Activated CD8-positive, alpha-beta memory T cell treated with anti-CD3 and anti-CD28 coated beads for 48 hours (primary cell): ENCODE results near the gene KIF26A.

ENCODE experiments used
- DNase-seq, 3 experiments: peaks; one replicate each; pipeline ENCODE4 v3.0.0-alpha.2; 2020; ENCODE audit warnings: low read depth in 2 of 3, low spot score in 2 of 3

KIF26A gene

DNA sequence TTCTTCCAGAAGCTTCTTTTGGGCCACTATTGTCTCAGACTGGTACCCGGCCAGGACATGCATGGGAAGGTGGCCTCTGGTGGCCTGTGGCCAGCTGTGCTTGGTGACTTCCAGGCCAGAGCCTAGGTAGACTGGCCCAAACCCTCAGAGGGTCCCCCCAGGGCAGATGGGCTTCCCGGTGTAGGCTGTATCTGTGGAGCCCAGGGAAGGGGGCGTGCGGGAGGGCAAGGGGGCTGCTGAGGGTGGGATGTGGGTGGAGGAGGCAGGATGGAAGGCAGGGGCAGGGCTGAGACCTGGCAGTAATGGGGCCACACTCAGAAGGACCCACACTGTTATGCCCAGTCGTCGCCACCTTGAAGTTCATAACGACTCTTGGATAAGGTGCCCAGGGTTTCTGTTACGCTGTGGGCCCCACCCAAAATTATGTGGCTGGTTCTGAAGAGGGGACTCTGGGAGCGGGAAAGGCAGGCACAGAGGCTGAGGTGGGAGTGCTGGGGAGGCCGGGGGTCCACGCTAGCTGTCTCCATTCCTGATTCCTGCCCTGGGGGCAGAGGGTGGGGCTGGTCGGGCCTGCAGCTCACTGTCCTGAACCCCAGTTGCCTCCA is 52.1 kb downstream of the KIF26A start:
- no peak for DNase-seq

GRCh38 chr14:104191409-104191997 is 53.1 kb downstream of the KIF26A start:
- no peak for DNase-seq

DNA sequence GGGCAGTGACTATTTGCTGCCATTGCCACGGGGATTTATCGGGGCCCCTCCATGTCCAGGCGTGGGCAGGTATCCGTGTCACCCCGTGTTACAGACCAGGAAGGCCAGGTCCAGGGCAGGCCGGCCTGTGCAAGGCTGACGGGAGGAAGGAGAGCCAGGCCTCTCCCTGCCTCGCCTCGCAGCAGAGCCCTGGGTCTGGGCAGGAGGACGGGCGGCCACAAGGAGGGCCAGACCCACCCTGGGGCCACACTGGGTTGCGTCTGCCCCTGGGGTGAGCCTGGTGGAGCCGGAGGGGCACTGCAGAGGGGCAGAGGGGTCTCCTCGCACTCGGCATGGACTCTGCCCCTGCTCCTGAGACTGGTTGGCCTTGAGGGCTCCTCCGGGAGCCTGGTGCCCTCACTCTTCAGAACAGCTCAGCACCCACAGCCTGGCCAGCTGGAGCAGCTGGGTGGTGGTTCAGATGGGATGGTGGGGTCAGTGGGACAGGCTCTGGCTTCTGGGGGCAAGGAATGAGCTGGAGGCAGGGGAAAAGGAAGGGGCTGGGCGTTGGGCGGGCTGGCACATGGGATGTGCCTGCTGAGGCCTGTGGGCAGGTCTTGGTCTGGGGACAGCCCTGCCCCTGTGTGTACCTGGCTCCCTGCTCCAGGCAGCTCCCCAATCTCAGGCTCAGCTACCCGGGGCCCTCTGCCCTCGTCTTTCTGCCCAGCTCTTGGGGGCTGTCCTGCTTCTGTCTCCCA is 53.9 kb downstream of the KIF26A start:
- no peak for DNase-seq

DNA sequence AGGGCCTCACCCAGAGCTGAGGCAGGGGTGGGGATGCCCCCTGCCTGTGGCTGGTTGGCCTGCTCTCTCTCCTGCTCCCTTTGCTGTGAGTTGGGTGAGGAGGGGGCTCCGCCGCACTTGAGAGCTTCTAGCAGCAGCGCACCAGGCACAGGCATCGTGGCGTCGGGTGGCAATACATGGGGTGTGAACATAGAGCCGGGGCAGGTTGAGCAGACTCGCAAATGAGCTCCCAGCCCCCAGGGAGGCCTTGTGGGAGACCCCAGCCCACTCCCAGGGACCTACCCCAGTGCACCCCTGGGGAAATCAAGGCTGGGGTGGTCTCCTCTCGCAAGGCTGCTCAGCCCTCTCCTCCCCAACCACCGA is 54.5 kb downstream of the KIF26A start:
- no peak for DNase-seq

DNA sequence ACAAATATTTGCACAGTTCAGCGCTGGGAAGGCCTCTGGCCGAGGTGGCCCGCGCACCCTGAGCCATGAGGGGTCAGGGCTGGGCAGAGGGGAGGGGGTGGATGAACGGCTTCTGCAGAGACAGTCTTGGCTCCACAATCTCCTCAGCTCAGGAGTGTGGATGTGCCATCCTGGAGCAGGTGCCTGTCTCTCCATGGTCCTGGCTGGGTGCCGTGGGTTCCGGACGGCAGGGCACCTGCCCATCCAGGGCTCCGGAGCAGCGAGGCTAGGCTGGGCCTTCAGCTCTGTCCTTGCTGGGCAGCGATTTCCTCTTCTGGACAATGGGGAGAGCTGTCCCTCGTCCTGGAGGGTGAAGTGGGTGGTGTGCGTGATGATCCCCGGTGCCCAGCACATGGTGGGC is 55.6 kb downstream of the KIF26A start:
- no peak for DNase-seq

- no peak for DNase-seq
Observed at GRCh38 chr14:104194716-104195115, 56.3 kb downstream of the KIF26A start.

- DNase-seq = no peak
Observed at GRCh38 chr14:104195361-104195760, 57.0 kb downstream of the KIF26A start.

DNA sequence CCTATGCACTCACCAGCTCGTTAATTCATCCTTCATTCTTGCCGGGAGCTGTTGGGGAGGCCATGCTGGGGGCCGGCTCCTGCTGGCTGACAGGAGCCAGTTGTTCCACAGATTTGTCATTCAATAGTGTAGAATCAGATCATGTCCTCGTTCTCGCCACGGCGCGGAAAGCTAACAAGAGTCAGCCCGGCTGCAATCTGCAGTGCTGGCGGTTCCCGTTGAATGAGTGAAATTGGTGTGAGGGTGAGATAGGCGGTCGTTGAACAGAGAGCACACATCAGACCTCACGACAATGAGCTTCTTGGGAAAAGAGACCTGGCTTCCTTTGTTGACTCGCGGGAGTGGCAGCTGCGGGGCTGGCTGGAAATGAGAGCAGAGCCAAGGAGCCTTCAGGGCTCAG is 57.5 kb downstream of the KIF26A start:
- no peak for DNase-seq

DNA sequence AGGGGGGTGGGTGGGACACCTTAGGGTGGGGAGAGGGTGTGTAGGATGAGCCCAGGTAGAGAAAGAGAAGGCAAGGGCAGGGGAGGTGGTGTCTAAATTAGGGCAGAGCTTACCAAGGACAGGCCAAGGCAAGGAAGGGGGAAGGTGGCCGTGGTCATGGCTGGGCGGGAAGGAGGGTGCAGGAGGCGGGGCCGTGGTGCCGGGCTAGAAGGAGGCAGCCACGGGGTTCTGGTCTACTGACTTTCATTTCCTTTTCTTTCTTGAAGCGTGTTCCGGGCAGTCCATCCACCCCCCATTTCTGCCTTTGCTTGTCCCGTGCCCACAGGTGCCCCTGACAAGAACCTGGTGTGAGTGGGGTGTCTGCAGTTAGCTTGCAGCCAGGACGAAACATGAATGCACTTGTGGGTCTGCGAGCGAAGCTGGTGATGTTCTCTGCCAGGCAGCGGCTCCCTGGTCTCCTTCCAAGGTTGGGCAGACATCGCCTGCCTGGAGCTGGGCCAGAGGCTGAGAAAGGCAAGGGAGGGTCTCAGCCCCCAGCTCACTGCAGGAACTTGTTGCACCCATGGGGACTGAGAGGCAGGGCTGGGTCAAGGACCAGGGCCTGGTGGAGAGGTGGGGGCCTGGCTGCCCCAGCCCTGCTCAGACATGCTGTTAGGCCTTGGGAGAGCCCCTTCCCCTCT is 58.2 kb downstream of the KIF26A start:
- no peak for DNase-seq

DNA sequence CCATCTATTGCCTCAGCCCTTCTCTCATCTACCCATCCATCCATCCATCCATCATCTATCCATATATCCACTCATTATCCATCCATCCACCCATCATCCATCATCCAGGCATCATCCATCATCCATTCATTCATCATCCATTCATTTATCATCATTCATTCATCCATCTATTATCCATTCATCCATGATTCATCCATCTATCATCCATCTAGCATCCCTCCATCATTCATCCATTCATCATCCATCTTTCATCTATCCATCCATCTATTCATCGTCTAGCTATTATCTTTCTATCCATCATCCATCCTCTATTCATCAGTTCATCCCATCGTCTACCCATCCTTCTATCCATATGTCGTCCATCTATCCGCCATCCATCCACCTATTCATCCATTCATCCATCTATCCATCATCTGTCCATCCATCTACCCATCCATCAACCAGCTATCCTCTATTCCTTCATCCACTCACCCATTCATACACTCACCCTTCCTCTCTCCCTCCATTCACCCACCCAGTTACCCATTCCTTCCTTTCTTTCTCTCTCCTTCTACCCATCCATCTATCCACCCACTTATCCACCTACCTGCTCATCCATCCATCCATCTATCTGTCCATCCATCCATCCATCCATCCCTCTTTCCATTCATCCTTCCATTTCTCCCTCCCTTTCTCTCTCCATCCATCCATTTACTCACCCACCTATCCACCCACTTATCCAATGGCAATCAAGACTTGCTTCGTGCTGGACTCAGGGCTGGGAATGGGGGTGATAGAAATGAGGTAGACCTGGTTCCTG is 59.3 kb downstream of the KIF26A start:
- no peak for DNase-seq

DNA sequence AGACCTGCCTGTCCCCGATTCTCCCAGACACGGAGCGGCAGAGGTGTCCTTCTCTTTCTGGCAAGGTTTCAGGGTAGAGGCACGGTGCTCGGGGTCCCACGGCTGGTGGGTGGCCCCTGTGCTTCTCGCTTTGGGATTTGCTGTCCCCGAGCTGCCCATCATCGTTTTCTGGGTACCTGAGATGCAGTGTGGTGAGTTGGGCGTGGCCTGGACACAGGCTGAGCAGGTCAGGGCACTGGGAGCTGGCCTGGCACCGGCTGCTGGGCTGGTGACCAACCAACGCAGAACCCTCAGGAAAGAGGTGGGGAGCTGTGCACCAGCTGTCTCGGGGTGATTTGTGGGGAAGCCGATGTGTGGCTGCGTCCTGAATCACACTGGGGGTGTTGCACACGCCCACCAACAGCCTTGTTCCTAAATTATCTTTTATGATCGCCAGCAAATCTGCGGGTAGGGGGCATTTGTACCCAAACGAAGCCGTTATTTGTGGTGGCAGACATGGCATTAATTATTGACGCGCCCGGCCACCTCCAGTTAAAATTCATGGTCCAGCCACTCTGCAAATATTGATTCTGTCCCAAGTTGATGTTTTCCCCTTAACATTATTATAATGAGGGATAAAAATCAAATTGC is 61.0 kb downstream of the KIF26A start:
- no peak for DNase-seq

DNA sequence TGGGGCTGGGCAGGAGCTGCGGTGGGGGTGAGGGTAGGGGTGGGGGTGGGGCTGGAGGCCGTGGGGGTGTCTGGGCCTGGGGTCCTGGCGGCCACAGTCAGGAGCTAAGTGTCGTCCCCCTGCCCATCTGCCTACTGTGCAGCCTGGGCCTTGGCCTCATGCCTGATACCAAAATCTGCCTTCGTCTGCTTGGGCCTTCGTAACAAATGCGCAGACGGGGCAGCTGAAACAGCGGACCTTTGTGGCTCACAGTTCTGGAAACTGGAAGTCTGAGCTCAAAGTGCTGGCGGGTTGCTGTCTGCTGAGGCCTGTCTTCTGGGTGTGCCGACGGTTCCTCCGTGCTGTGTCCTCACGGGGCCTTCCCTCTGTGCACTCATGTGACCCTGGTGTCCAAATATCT is 61.7 kb downstream of the KIF26A start:
- no peak for DNase-seq

- no peak for DNase-seq
Observed at GRCh38 chr14:104200591-104200990, 62.2 kb downstream of the KIF26A start.

DNA sequence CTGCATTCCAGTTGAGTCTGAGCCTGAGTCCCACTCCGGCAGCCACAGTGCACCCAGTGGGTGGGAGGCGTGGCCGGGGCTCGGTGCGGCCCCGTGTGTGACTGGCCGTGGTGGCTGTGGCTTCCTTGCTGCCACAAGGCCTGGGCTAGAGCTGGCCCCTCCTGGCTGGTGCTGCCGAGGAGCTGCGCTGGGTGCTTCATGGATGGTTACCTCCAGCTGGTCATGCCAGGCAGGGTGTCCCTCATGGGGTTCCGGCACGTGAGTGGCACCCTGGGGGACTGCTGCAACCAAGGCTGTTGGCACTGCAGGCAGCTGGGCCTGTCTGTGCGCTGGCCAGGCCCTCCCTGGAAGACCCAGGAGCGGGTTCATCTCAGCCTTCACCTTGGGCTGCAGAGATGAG is 62.7 kb downstream of the KIF26A start:
- DNase-seq = no peak

DNA sequence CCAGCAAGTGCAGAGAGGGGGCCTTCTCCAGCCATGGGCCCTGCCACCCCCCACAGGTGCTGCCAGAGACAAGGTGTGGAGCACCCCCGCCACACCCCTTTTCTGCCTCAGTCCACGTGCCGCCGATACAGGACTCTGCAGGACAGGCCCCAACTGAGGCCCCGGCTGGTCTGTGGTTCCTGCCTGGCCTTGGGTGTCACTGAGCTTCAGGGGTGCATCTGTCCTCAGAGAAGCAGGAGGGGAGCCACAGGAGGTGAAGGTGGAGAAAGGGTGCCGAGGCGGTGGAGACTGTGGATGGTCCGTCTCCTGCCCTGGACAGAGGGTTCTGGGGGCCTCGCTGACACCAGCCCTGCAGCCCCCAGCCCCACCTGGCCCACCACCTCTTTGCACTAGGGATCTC is 63.1 kb downstream of the KIF26A start:
- no peak for DNase-seq

DNA sequence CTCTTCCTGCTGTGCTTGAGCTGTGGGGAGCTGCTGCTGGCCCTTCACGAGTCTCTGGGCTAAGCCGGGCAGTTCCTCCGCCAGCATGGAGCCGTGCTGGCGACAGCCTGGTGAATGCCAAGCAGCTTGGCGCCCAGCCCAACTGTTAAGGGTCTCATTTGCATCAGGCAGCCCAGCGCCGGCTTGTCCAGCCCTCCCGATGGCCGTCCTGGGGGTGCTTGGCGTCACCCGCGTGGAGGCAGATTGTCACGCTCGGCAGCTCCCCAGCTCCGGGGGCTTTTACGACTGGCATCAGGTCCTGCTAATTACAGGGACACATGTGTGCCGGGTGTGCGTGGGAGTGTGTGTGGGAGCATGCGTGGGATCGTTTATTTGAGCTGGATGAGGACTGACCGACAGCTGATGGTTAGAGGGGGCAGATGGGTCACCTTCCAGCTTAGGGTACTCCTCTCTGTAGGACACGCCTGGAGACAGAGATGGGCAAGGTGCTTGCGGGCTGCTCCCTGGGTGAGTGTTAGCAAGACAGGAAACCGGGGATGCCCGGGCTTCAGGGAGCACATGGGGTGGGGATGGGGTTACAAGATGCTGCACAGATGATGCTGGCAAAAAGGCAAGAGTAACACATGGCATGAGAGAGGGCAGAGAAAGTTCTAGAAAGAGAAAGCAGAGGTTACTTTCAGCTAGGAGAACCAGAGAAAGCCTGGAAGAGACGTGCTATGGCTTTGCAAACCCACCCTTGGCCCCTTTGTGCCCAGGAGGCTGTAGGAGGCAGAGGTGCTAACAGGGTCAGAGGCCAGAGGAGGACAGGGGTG is 64.1 kb downstream of the KIF26A start:
- no peak for DNase-seq

GRCh38 chr14:104203071-104203425 is 64.7 kb downstream of the KIF26A start:
- DNase-seq = no peak

- DNase-seq = no peak
Observed at GRCh38 chr14:104204660-104205149, 66.3 kb downstream of the KIF26A start.

DNA sequence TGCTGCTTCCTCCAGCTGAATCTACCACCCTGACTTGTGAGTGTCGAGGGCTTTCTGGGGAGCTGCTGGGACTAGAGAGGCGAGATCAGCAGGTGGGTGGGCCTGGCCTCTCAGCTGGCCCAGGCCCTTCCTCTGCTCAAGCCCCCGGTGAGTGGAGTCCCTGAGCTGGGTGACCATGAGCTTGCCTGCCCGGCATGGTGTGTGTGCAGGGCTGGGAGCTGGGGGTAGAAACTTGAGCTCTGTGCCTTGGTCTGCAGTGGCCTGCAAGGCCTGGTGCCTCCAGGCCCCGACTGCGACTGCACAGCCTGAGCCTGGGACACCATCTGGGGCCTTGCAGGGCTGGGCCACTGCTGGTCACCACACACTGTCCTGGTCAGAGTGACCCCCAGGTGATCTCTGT is 67.4 kb downstream of the KIF26A start:
- DNase-seq = no peak

DNA sequence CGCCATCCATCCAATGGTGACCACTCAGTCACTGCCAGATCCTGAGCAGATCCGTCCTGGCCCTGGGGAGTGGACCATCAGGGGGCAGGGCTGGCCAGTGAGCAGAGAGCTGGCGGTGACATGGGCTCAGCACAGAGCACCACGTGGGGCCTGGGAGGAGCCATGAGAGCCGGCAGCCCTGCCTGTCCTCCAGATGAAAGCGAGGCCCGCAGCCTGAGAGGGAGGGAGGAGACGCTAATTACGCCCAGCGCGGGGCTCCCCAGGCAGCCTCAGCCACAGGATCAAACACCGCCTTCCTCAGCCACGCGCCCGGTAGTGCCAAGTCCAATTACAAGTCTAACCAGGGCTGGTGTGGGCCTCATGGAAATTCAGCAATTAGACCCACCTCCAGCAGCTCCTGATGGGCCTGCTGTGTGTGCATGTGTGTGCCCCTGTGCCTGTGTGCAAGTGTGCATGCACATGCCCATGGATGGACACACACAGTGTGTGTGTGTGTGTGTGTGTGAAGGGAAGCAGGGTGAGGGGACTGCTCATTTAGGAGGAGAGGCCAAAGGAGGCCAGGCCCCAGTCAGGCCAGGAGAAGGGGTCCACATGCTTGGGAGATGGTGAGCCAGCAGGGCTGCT is 68.0 kb downstream of the KIF26A start:
- no peak for DNase-seq
